Left lobe of liver (tissue), 2 donors: ENCODE data around the gene CALHM3. TPM values are rescaled to one million over a fixed set of nuclear protein-coding genes. Genes with fewer than 3 reads are reported as not detected.

ENCODE experiments used
- ATAC-seq: fragments of 200-7000 bp; cut with Tn5 transposase; one replicate; pipeline ENCODE4 v1.9.1; 2020; ENCODE audit warnings: mild to moderate bottlenecking, moderate library complexity
- DNase-seq: peaks from one replicate; pipeline ENCODE4 v3.0.0-alpha.2; 2020; ENCODE audit warnings: low spot score
- total RNA-seq: library from RNA; stranded (reverse); gene quantifications from one replicate; pipeline ENCODE4 v1.2.1, GENCODE V29; 2021
- donor health status: DM: no; HTN: no; CAD: no; lungs with moderate emphysema.
- donor health status: DM: no; HTN: yes; CAD: no.

Gene CALHM3
- total RNA-seq, 1 donor from 2014 or later: not detected

DNA sequence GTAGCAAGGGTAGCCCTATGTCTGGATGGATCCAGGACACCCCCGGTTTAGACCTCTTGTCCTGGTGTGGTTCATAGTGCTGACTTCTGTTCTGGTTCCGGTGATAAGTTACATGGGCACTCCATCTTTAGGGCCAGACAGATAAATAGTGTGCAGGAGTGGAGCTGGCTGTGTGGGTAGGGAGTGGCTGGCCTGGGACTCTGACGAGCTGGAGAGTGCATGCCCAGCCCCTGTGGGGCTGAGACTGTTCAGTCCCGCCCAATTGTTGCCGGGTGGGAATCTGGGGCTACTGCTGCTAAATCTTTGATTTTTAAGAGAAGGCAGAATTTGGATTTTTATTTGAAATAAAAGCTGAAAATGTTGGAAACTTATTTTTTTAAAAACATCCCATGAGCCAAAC is 55.3 kb downstream of the CALHM3 start:
- ATAC-seq: no peak

More for the DNA sequence above, 55.3 kb downstream of the CALHM3 start:
- no peak for DNase-seq

Other genes starting within 250 kb of the CALHM3 start
- not detected for gene RPEL1, start 233.4 kb downstream of the CALHM3 start, total RNA-seq
- gene INA, start 202.1 kb downstream of the CALHM3 start, total RNA-seq: not detected
- 7.6 TPM for gene PCGF6, start 128.1 kb downstream of the CALHM3 start, total RNA-seq
- 2.1 TPM for gene TAF5, start 111.3 kb downstream of the CALHM3 start, total RNA-seq
- 154 TPM for gene ATP5MK, start 82.8 kb downstream of the CALHM3 start, total RNA-seq
- 9.0 TPM for gene PDCD11, start 82.6 kb downstream of the CALHM3 start, total RNA-seq
- 3.6 TPM for gene CALHM2, start 26.9 kb downstream of the CALHM3 start, total RNA-seq
- gene CALHM1, start 20.3 kb downstream of the CALHM3 start, total RNA-seq: not detected
- 1.7 TPM for gene NEURL1, start 14.5 kb upstream of the CALHM3 start, total RNA-seq